ENCODE results near the gene UNC79.

DNA sequence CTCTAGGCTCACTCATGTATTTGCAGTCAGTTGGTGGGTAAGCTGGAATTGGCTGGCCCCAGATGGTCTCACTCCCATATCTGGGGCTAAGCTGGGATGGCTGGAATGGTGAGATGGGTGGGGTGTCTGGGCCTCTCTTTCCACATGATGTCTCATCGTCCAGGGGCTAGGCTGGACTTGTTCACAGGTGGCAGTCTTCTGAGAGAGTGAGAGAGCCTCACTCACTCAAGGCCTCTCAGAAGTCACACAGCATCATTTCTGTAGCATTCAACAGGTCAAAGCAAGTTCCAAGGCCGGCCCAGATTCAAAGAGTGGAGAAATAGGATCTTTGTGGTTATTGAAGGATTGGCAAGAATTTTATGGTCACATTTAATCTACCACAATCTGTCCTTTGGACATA lies 102.7 kb downstream of the UNC79 start:
- TF ChIP-seq, protein P1, sequence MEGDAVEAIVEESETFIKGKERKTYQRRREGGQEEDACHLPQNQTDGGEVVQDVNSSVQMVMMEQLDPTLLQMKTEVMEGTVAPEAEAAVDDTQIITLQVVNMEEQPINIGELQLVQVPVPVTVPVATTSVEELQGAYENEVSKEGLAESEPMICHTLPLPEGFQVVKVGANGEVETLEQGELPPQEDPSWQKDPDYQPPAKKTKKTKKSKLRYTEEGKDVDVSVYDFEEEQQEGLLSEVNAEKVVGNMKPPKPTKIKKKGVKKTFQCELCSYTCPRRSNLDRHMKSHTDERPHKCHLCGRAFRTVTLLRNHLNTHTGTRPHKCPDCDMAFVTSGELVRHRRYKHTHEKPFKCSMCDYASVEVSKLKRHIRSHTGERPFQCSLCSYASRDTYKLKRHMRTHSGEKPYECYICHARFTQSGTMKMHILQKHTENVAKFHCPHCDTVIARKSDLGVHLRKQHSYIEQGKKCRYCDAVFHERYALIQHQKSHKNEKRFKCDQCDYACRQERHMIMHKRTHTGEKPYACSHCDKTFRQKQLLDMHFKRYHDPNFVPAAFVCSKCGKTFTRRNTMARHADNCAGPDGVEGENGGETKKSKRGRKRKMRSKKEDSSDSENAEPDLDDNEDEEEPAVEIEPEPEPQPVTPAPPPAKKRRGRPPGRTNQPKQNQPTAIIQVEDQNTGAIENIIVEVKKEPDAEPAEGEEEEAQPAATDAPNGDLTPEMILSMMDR (conservative IDR thresholded peaks at IDR 0.05) = no peak
- TF ChIP-seq EZH2 (IDR thresholded peaks at IDR 0.05; ENCODE audit: low read depth) = no peak

All from PC-9 (cell line).